ENCODE measurements around the gene BMAL1. TPM values are rescaled to one million over a fixed set of nuclear protein-coding genes. Genes with fewer than 3 reads are reported as not detected.

Gene BMAL1
- total and polyA plus RNA-seq, 2 of the 4 experiments (the other 2 are of a cell fraction) = 8.8 to 9.9 TPM

- BruUV-seq (replicated peaks) = no TSS peak
- intact Hi-C loops (cut with micrococcal nuclease) = no loop called here
- in situ Hi-C loops (cut with MboI; ENCODE audit: low sequenced_read_pairs) = no loop called here
- Histone ChIP-seq H3K56ac (ENCODE audit: extremely low read depth, insufficient read depth, low read length) (no peak overlapping the region), H3K23ac (ENCODE audit: low read depth, low read length) (no peak overlapping the region), H2AK9ac (replicated peaks; ENCODE audit: low read depth, low read length, poor library complexity) (no peak overlapping the region), H2BK120ac (ENCODE audit: low read depth, low read length) (no peak overlapping the region), H3K4me1 (ENCODE audit: control insufficient read depth, insufficient read depth, low read length) (peaks cover 3% of the 10 kb centered on the region), H3K27me3 (ENCODE audit: control insufficient read depth, insufficient read depth, low read length) (no peaks in the 10 kb centered on the region), H3K4me3 (ENCODE audit: insufficient read depth, low read depth, low read length) (no peak overlapping the region), H3K14ac (replicated peaks; ENCODE audit: low read depth, low read length) (no peak overlapping the region), H4K5ac (ENCODE audit: low read depth, low read length) (no peak overlapping the region), H3K36me3 (ENCODE audit: control insufficient read depth, insufficient read depth, low read length) (no peaks in the 10 kb centered on the region; the same call in 1 of the 2 replicates), H3K9me1 (ENCODE audit: insufficient read depth, low read length) (peaks cover 18% of the 10 kb centered on the region), H2AK5ac (ENCODE audit: low read depth, low read length) (no peak overlapping the region), H4K20me1 (ENCODE audit: insufficient read depth, low read length) (peaks cover 62% of the 10 kb centered on the region), H3K9me3 (ENCODE audit: control insufficient read depth, insufficient read depth, low read length) (no peaks in the 10 kb centered on the region), H2BK15ac (ENCODE audit: low read depth, low read length) (no peak overlapping the region), H4K91ac (ENCODE audit: insufficient read depth, low read depth, low read length) (no peak overlapping the region), H4K8ac (ENCODE audit: low read depth in 2 of 2, low read length in 2 of 2) (no peak overlapping the region), H2BK20ac (ENCODE audit: low read depth, low read length) (no peak overlapping the region), H3K18ac (ENCODE audit: low read depth, low read length) (no peak overlapping the region), H3K79me1 (ENCODE audit: low read depth in 1 of 2, low read length in 2 of 2) (peaks cover 29 to 76% of the 10 kb centered on the region in 2 experiments), H2AFZ (replicated peaks; ENCODE audit: low read length, poor library complexity) (no peak overlapping the region), H3K4me2 (ENCODE audit: low read depth, low read length) (no peak overlapping the region), H3K4ac (ENCODE audit: low read depth, low read length) (no peak overlapping the region), H3K27ac (ENCODE audit: insufficient read depth, low read length) (no peak overlapping the region), H2BK5ac (ENCODE audit: low read depth, low read length, poor library complexity, severe bottlenecking) (no peak overlapping the region), H3K9ac (ENCODE audit: low read depth, low read length) (no peak overlapping the region)
- DNase-seq = no peak
- CTCF ChIA-PET = no interaction called here
- no peak for TF ChIP-seq CEBPB (IDR thresholded peaks at IDR 0.05; ENCODE audit: low read depth, low read length)
- no peak for TF ChIP-seq CHD1 (IDR thresholded peaks at IDR 0.05; ENCODE audit: low read depth, low read length)
- no peak for TF ChIP-seq SMC3 (IDR thresholded peaks at IDR 0.05; ENCODE audit: low read depth, low read length)
- no peak for TF ChIP-seq RFX5 (IDR thresholded peaks at IDR 0.05; ENCODE audit: low read depth, low read length)
- TF ChIP-seq, protein P1, sequence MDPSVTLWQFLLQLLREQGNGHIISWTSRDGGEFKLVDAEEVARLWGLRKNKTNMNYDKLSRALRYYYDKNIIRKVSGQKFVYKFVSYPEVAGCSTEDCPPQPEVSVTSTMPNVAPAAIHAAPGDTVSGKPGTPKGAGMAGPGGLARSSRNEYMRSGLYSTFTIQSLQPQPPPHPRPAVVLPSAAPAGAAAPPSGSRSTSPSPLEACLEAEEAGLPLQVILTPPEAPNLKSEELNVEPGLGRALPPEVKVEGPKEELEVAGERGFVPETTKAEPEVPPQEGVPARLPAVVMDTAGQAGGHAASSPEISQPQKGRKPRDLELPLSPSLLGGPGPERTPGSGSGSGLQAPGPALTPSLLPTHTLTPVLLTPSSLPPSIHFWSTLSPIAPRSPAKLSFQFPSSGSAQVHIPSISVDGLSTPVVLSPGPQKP (IDR thresholded peaks at IDR 0.05; ENCODE audit: borderline replicate concordance, low read depth, low read length) = no peak
- no peak for TF ChIP-seq RAD21 (IDR thresholded peaks at IDR 0.05; ENCODE audit: low read length)
- no peak for TF ChIP-seq CTCF (conservative IDR thresholded peaks at IDR 0.05; ENCODE audit: low read depth, low read length)
- WGBS, 2 experiments (ENCODE audit: extremely low coverage in 2 of 2, insufficient read length in 1 of 2) = 50% methylated on average over 2 of the region's 2 CpGs; no CpG with 5 or more reads in 1 of the 2 experiments
- ATAC-seq (ENCODE audit: low read depth) = no peak
- POLR2A ChIA-PET (ENCODE audit: unreplicated experiment) = no interaction called here
- dilution Hi-C loops (cut with HindIII; ENCODE audit: low sequenced_read_pairs, unreplicated experiment) = no loop called here
Measured at GRCh38 chr11:13286279-13286821, 8.8 kb downstream of the BMAL1 start.

Measured in IMR-90 (cell line).